ENCODE measurements around the gene ASMTL. TPM values are rescaled to one million over a fixed set of nuclear protein-coding genes. Genes with fewer than 3 reads are reported as not detected.

ASMTL gene
- total and polyA plus RNA-seq, 2 of the 13 experiments (the other 11 are each of a cell fraction or from before 2014, with no cell fraction given): 5.6 to 16.3 TPM

- 0 out of 2 replicates have a peak, but pooled peaks have one; percentile 5 for TF ChIP-seq NFKB2 (CRISPR knock-in tag; IDR thresholded peaks at IDR 0.05; ENCODE audit: borderline replicate concordance)
- no peak for TF ChIP-seq ZNF672 (CRISPR knock-in tag; IDR thresholded peaks at IDR 0.05)
- TF ChIP-seq HNRNPL (IDR thresholded peaks at IDR 0.05; ENCODE audit: low read depth, low read length): 0 out of 2 replicates have a peak, but pooled peaks have one; percentile 13
- no peak for TF ChIP-seq ZNF318 (CRISPR knock-in tag; IDR thresholded peaks at IDR 0.05)
- TF ChIP-seq YEATS4 (CRISPR knock-in tag; IDR thresholded peaks at IDR 0.05; ENCODE audit: borderline replicate concordance): no peak
- TF ChIP-seq ZBTB40 (IDR thresholded peaks at IDR 0.05): no peak
- TF ChIP-seq ZBTB40 (CRISPR knock-in tag; IDR thresholded peaks at IDR 0.05): no peak
- peak; percentile 65 for TF ChIP-seq RBM39 (IDR thresholded peaks at IDR 0.05; ENCODE audit: low read depth, low read length, poor library complexity, severe bottlenecking)
- 0 out of 2 replicates have a peak, but pooled peaks have one; percentile 9 for TF ChIP-seq RAD21 (CRISPR knock-in tag; IDR thresholded peaks at IDR 0.05)
- no peak for TF ChIP-seq TBP (CRISPR knock-in tag; IDR thresholded peaks at IDR 0.05)
- no peak for TF ChIP-seq PHF20 (CRISPR knock-in tag; IDR thresholded peaks at IDR 0.05)
- TF ChIP-seq KLF6 (CRISPR knock-in tag; IDR thresholded peaks at IDR 0.05): no peak
- no peak for TF ChIP-seq HES4 (CRISPR knock-in tag; IDR thresholded peaks at IDR 0.05; ENCODE audit: borderline replicate concordance)
Measured at GRCh38 chrX:1380672-1381233, 72.0 kb downstream of the ASMTL start (continued).
